Activated naive CD8-positive, alpha-beta T cell treated with anti-CD3 and anti-CD28 coated beads, Interleukin-2, amount 50 U/mL, for 24 hours (primary cell): Measurements from ENCODE around the gene WARS2.
A peak's percentile ranks its signal among the peaks of the same experiment; 100 is the strongest.
"Not testable (repeated sequence)": the region's sequence is repeated elsewhere in the genome, so short reads cannot be mapped to it uniquely, and the experiment has no call there.

ENCODE experiments used
- ATAC-seq: fragments of 150-1000 bp; cut with Tn5 transposase; one replicate; pipeline ENCODE4 v1.10.0; 2021
- DNase-seq: peaks from one replicate; pipeline ENCODE4 v3.0.0; 2021
- H3K27ac Mint-ChIP-seq: one replicate; pipeline ENCODE4 v1.8.0; 2021; ENCODE audit warnings: mild to moderate bottlenecking, mixed read lengths
- H3K27me3 Mint-ChIP-seq: one replicate; pipeline ENCODE4 v1.8.0; 2021; ENCODE audit warnings: mixed read lengths
- H3K36me3 Mint-ChIP-seq: one replicate; pipeline ENCODE4 v1.8.0; 2021; ENCODE audit warnings: low read depth, mixed read lengths
- H3K4me1 Mint-ChIP-seq: one replicate; pipeline ENCODE4 v1.8.0; 2021; ENCODE audit warnings: mixed read lengths
- H3K4me3 Mint-ChIP-seq: one replicate; pipeline ENCODE4 v1.8.0; 2021; ENCODE audit warnings: mild to moderate bottlenecking, moderate library complexity, mixed read lengths
- H3K9me3 Mint-ChIP-seq: one replicate; pipeline ENCODE4 v1.8.0; 2021; ENCODE audit warnings: mixed read lengths

The WARS2 gene

DNA sequence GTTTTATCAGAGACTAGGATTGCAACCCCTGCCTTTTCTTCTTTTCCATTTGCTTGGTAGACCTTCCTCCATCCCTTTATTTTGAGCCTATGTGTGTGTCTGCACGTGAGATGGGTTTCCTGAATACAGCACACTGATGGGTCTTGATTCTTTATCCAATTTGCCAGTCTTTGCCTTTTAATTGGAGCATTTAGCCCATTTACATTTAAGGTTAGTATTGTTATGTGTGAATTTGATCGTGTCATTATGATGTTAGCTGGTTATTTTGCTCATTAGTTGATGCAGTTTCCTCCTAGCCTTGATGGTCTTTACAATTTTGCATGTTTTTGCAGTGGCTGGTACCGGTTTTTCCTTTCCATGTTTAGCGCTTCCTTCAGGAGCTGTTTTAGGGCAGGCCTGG is 14.6 kb upstream of the WARS2 start:
- not testable (repeated sequence) for H3K27ac Mint-ChIP-seq, DNase-seq, H3K27me3 Mint-ChIP-seq, H3K4me3 Mint-ChIP-seq, H3K4me1 Mint-ChIP-seq, H3K9me3 Mint-ChIP-seq, ATAC-seq
- peaks cover 71% of the 10 kb centered on the region for H3K36me3 Mint-ChIP-seq

- no peaks in the 10 kb centered on the region for H3K27me3 Mint-ChIP-seq
- H3K9me3 Mint-ChIP-seq: no peaks in the 10 kb centered on the region
- no peak overlapping the region for H3K4me3 Mint-ChIP-seq
- H3K4me1 Mint-ChIP-seq: no peaks in the 10 kb centered on the region
- no peak for ATAC-seq
- H3K27ac Mint-ChIP-seq: no peak overlapping the region
- peaks cover 38% of the 10 kb centered on the region for H3K36me3 Mint-ChIP-seq
- DNase-seq: no peak
Observed at GRCh38 chr1:119150150-119150549, 9.7 kb upstream of the WARS2 start.

GRCh38 chr1:119147661-119148090 is 7.2 kb upstream of the WARS2 start:
- H3K27ac Mint-ChIP-seq: no peak overlapping the region

GRCh38 chr1:119146466-119146865 is 6.0 kb upstream of the WARS2 start:
- H3K4me1 Mint-ChIP-seq: peaks cover 13% of the 10 kb centered on the region
- DNase-seq (no peak), ATAC-seq (no peak)
- no peak overlapping the region for H3K4me3 Mint-ChIP-seq
- no peaks in the 10 kb centered on the region for H3K9me3 Mint-ChIP-seq
- no peak overlapping the region for H3K27ac Mint-ChIP-seq
- H3K36me3 Mint-ChIP-seq: peaks cover 27% of the 10 kb centered on the region
- H3K27me3 Mint-ChIP-seq: no peaks in the 10 kb centered on the region

More at GRCh38 chr1:119147661-119148090, 7.2 kb upstream of the WARS2 start:
- DNase-seq (no peak), ATAC-seq (no peak)
- Mint-ChIP-seq H3K36me3 (peaks cover 35% of the 10 kb centered on the region), H3K27me3 (no peaks in the 10 kb centered on the region), H3K9me3 (no peaks in the 10 kb centered on the region), H3K4me1 (peaks cover 2% of the 10 kb centered on the region), H3K4me3 (no peak overlapping the region)

GRCh38 chr1:119144813-119145212 is 4.4 kb upstream of the WARS2 start:
- H3K9me3 Mint-ChIP-seq: no peaks in the 10 kb centered on the region
- no peak for DNase-seq
- no peak overlapping the region for H3K4me3 Mint-ChIP-seq
- ATAC-seq: no peak
- no peak overlapping the region for H3K27ac Mint-ChIP-seq
- H3K27me3 Mint-ChIP-seq: no peaks in the 10 kb centered on the region
- H3K36me3 Mint-ChIP-seq: peaks cover 18% of the 10 kb centered on the region
- H3K4me1 Mint-ChIP-seq: peaks cover 18% of the 10 kb centered on the region

GRCh38 chr1:119143706-119144105 is 3.3 kb upstream of the WARS2 start:
- Mint-ChIP-seq H3K27ac (no peak overlapping the region), H3K4me1 (peaks cover 20% of the 10 kb centered on the region)
- no peak for ATAC-seq

DNA sequence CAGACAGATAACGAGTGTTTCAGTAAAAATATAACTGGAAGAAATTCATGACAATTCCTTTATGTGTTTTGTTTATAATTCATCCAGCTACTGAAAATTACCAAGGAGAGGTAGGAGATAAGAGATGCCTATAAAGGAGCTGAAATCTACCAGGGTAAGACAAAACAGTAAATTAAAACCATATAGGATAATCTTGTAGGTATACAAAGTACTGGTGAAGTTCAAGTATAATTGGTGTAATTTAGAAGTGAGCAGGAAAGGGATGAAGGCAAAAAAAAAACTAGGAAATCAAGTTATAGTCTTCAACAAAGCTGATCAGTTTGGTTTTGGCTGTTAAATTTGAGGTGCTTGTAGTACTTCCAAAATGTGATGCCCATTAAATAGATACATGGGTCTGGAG is 1.2 kb upstream of the WARS2 start:
- Mint-ChIP-seq H3K4me3 (no peak overlapping the region), H3K9me3 (no peaks in the 10 kb centered on the region), H3K27me3 (no peaks in the 10 kb centered on the region), H3K36me3 (peaks cover 12% of the 10 kb centered on the region), H3K4me1 (peaks cover 20% of the 10 kb centered on the region), H3K27ac (peak overlapping the region; percentile 26)
- no peak for DNase-seq
- ATAC-seq: no peak

More at GRCh38 chr1:119143706-119144105, 3.3 kb upstream of the WARS2 start:
- Mint-ChIP-seq H3K4me3 (no peak overlapping the region), H3K27me3 (no peaks in the 10 kb centered on the region), H3K9me3 (no peaks in the 10 kb centered on the region), H3K36me3 (peaks cover 18% of the 10 kb centered on the region)
- DNase-seq: no peak

GRCh38 chr1:119141020-119141424 is 569 bp upstream of the WARS2 start:
- H3K9me3 Mint-ChIP-seq: no peaks in the 10 kb centered on the region
- no peak overlapping the region for H3K27ac Mint-ChIP-seq
- peaks cover 20% of the 10 kb centered on the region for H3K4me1 Mint-ChIP-seq
- peak; percentile 14 for ATAC-seq
- peak; percentile 56 for DNase-seq
- no peaks in the 10 kb centered on the region for H3K27me3 Mint-ChIP-seq
- peaks cover 14% of the 10 kb centered on the region for H3K36me3 Mint-ChIP-seq
- H3K4me3 Mint-ChIP-seq: no peak overlapping the region

DNA sequence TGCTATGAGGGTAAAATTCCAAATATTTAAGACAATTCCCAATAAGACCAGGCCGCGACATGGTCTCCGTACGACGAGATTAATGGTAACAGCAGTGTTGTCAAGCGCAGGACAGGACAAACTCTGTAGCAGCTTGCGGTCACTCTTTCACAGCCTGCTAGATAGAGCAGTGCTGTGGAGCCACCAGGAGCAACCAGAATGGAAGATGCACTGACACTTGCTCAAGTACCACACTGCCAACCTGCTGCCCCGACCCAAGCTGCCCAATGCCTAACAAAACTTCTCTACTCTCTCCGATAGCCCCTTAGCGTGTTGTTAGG is 636 bp downstream of the WARS2 start:
- Mint-ChIP-seq H3K27me3 (no peaks in the 10 kb centered on the region), H3K9me3 (no peaks in the 10 kb centered on the region), H3K27ac (no peak overlapping the region), H3K4me1 (peaks cover 20% of the 10 kb centered on the region), H3K36me3 (peaks cover 15% of the 10 kb centered on the region), H3K4me3 (no peak overlapping the region)
- ATAC-seq: peak; percentile 24
- DNase-seq: no peak

- Mint-ChIP-seq H3K4me3 (no peak overlapping the region), H3K9me3 (no peaks in the 10 kb centered on the region), H3K36me3 (peaks cover 15% of the 10 kb centered on the region), H3K4me1 (peaks cover 20% of the 10 kb centered on the region), H3K27me3 (no peaks in the 10 kb centered on the region), H3K27ac (no peak overlapping the region)
- DNase-seq (peak; percentile 5), ATAC-seq (no peak)
Observed at GRCh38 chr1:119139403-119139802, 1.1 kb downstream of the WARS2 start.

DNA sequence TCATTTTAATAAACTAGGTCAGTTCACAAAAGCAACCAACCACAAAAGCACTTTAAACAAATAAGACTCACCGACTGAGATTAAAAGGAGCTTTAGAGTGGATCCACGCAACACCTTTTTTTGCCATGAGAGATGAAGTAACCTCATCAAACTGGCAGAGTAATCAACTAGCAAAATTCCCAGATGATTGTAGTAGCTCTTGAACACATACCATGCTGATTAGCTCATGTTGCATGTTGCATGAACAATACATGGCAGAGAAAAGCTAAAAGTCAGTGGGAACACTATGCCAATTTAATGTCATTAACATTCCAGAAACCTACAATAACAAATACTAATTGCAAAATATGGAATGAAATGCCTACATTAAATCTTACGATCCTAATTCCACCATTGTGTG is 4.1 kb downstream of the WARS2 start:
- Mint-ChIP-seq H3K9me3 (no peaks in the 10 kb centered on the region), H3K36me3 (peaks cover 21% of the 10 kb centered on the region), H3K27me3 (no peaks in the 10 kb centered on the region), H3K27ac (no peak overlapping the region), H3K4me3 (no peak overlapping the region), H3K4me1 (peaks cover 6% of the 10 kb centered on the region)
- ATAC-seq (no peak), DNase-seq (no peak)

GRCh38 chr1:119133987-119134386 is 6.5 kb downstream of the WARS2 start:
- Mint-ChIP-seq H3K27me3 (no peaks in the 10 kb centered on the region), H3K27ac (no peak overlapping the region)

DNA sequence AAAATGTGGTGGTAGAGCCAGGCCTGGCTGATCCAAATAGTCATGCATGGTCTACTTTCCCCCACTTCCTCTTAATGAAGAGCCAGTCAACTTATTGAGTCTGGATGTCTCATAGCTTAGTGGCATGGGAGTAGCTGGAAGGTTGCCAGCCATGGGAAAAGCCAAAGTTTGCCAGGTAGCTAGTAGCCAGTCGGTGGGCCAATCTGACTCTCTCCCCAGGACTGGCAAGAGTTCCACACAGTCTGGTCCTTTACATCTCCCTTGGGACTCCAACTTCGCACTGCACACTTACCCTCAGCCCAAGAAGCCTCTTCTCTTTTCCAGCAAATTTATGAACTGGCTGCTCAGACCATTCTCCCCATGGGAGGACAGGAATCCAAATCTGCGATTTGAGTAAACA is 8.3 kb downstream of the WARS2 start:
- DNase-seq (no peak), ATAC-seq (no peak)
- Mint-ChIP-seq H3K4me1 (no peaks in the 10 kb centered on the region), H3K9me3 (peaks cover 13% of the 10 kb centered on the region), H3K27me3 (no peaks in the 10 kb centered on the region), H3K4me3 (no peak overlapping the region), H3K27ac (no peak overlapping the region), H3K36me3 (peaks cover 36% of the 10 kb centered on the region)

More at GRCh38 chr1:119133987-119134386, 6.5 kb downstream of the WARS2 start:
- no peaks in the 10 kb centered on the region for H3K9me3 Mint-ChIP-seq
- peaks cover 2% of the 10 kb centered on the region for H3K4me1 Mint-ChIP-seq
- H3K4me3 Mint-ChIP-seq: no peak overlapping the region
- ATAC-seq (no peak), DNase-seq (no peak)
- H3K36me3 Mint-ChIP-seq: peaks cover 29% of the 10 kb centered on the region

DNA sequence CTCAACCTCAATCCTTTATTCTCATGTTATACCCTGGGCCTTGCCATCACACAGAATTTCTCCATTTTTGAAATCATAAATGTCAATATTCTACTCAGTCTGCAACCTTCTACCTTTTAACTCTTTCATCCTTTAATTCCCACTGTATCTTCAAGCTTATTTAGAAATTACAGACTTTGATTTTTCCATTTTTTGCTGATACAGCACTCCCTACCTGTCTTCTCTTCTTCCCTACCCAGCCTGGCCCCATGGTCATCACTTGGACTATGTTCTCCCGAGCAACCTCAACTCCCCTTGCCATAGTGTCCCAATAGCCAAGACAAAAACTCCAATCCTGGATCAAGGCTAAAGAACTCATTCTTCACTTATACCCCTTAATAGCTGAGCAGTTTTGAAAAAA is 14.6 kb downstream of the WARS2 start:
- no peak for ATAC-seq
- Mint-ChIP-seq H3K9me3 (peaks cover 37% of the 10 kb centered on the region), H3K36me3 (peaks cover 47% of the 10 kb centered on the region), H3K27ac (no peak overlapping the region), H3K27me3 (no peaks in the 10 kb centered on the region), H3K4me1 (no peaks in the 10 kb centered on the region), H3K4me3 (no peak overlapping the region)
- DNase-seq: no peak

GRCh38 chr1:119124764-119125163 is 15.7 kb downstream of the WARS2 start:
- peaks cover under 1% of the 10 kb centered on the region for H3K4me1 Mint-ChIP-seq

GRCh38 chr1:119121872-119122271 is 18.6 kb downstream of the WARS2 start:
- not testable (repeated sequence) for H3K4me3 Mint-ChIP-seq, H3K4me1 Mint-ChIP-seq, ATAC-seq, H3K27ac Mint-ChIP-seq, DNase-seq, H3K27me3 Mint-ChIP-seq
- Mint-ChIP-seq H3K36me3 (peaks cover 57% of the 10 kb centered on the region), H3K9me3 (peaks cover 48% of the 10 kb centered on the region)

More at GRCh38 chr1:119124764-119125163, 15.7 kb downstream of the WARS2 start:
- Mint-ChIP-seq H3K4me3 (no peak overlapping the region), H3K9me3 (peaks cover 47% of the 10 kb centered on the region), H3K27ac (no peak overlapping the region), H3K27me3 (no peaks in the 10 kb centered on the region), H3K36me3 (peaks cover 55% of the 10 kb centered on the region)
- ATAC-seq (no peak), DNase-seq (no peak)
